Measurements from ENCODE around the gene NDUFB10.
A peak's percentile ranks its signal among the peaks of the same experiment; 100 is the strongest.

NDUFB10 gene

GRCh38 chr16:1941162-1942046, 17.9 kb upstream of the NDUFB10 start:
- no peak for DNase-seq
- peak overlapping the region in 1 of 2 experiments; percentile 73; a peak in 2 of 4 replicates for H3K4me3 ChIP-seq (ENCODE audit: low read depth in 1 of 2, low read length in 2 of 2)

GRCh38 chr16:1942047-1942809, 17.1 kb upstream of the NDUFB10 start:
- Histone ChIP-seq H3K4me1 (ENCODE audit: insufficient read depth, low read length) (peaks cover 26% of the 10 kb centered on the region), H3K4me3 (ENCODE audit: low read depth in 1 of 2, low read length in 2 of 2) (peak overlapping the region; percentile 66 to 73; a peak in 3 of 4 replicates), H3K36me3 (ENCODE audit: insufficient read depth, low read length) (peaks cover 28% of the 10 kb centered on the region), H4K20me1 (ENCODE audit: insufficient read depth, low read length) (no peaks in the 10 kb centered on the region; the same call in 1 of the 2 replicates), H3K9me3 (ENCODE audit: insufficient read depth, low read length, severe bottlenecking) (no peaks in the 10 kb centered on the region), H3K79me2 (ENCODE audit: insufficient read depth, low read length) (no peaks in the 10 kb centered on the region; the same call in none of the 2 replicates), H3K27ac (ENCODE audit: low read length) (peak overlapping the region; percentile 59), H2AFZ (ENCODE audit: low read depth, low read length) (peak overlapping the region; percentile 74), H3K9ac (ENCODE audit: low read depth, low read length) (peak overlapping the region; percentile 66), H3K4me2 (ENCODE audit: insufficient read depth, low read length) (peak overlapping the region; percentile 94), H3K27me3 (ENCODE audit: insufficient read depth, low read length, poor library complexity) (no peaks in the 10 kb centered on the region)
- DNase-seq (no peak), ATAC-seq (ENCODE audit: insufficient read depth, low read depth) (no peak)
- no peak for TF ChIP-seq EZH2 (IDR thresholded peaks at IDR 0.05; ENCODE audit: borderline replicate concordance, low read depth, low read length, severe bottlenecking)
- TF ChIP-seq CTCF (IDR thresholded peaks at IDR 0.05; ENCODE audit: borderline replicate concordance, extremely low read depth, low read length, poor library complexity, severe bottlenecking), result no peak

More at GRCh38 chr16:1941162-1942046, 17.9 kb upstream of the NDUFB10 start:
- no peaks in the 10 kb centered on the region; the same call in none of the 2 replicates for H3K79me2 ChIP-seq (ENCODE audit: insufficient read depth, low read length)
- no peaks in the 10 kb centered on the region for H3K9me3 ChIP-seq (ENCODE audit: insufficient read depth, low read length, severe bottlenecking)
- no peak for ATAC-seq (ENCODE audit: insufficient read depth, low read depth)
- H3K9ac ChIP-seq (ENCODE audit: low read depth, low read length), result peak overlapping the region; percentile 66
- H3K27me3 ChIP-seq (ENCODE audit: insufficient read depth, low read length, poor library complexity), result no peaks in the 10 kb centered on the region
- peaks cover 28% of the 10 kb centered on the region for H3K36me3 ChIP-seq (ENCODE audit: insufficient read depth, low read length)
- no peak overlapping the region for H2AFZ ChIP-seq (ENCODE audit: low read depth, low read length)
- H3K4me1 ChIP-seq (ENCODE audit: insufficient read depth, low read length), result peaks cover 26% of the 10 kb centered on the region
- H4K20me1 ChIP-seq (ENCODE audit: insufficient read depth, low read length), result no peaks in the 10 kb centered on the region; the same call in 1 of the 2 replicates
- H3K27ac ChIP-seq (ENCODE audit: low read length), result no peak overlapping the region
- TF ChIP-seq EZH2 (IDR thresholded peaks at IDR 0.05; ENCODE audit: borderline replicate concordance, low read depth, low read length, severe bottlenecking), result no peak
- TF ChIP-seq CTCF (IDR thresholded peaks at IDR 0.05; ENCODE audit: borderline replicate concordance, extremely low read depth, low read length, poor library complexity, severe bottlenecking), result peak; percentile 19
- peak overlapping the region; percentile 94 for H3K4me2 ChIP-seq (ENCODE audit: insufficient read depth, low read length)

DNA sequence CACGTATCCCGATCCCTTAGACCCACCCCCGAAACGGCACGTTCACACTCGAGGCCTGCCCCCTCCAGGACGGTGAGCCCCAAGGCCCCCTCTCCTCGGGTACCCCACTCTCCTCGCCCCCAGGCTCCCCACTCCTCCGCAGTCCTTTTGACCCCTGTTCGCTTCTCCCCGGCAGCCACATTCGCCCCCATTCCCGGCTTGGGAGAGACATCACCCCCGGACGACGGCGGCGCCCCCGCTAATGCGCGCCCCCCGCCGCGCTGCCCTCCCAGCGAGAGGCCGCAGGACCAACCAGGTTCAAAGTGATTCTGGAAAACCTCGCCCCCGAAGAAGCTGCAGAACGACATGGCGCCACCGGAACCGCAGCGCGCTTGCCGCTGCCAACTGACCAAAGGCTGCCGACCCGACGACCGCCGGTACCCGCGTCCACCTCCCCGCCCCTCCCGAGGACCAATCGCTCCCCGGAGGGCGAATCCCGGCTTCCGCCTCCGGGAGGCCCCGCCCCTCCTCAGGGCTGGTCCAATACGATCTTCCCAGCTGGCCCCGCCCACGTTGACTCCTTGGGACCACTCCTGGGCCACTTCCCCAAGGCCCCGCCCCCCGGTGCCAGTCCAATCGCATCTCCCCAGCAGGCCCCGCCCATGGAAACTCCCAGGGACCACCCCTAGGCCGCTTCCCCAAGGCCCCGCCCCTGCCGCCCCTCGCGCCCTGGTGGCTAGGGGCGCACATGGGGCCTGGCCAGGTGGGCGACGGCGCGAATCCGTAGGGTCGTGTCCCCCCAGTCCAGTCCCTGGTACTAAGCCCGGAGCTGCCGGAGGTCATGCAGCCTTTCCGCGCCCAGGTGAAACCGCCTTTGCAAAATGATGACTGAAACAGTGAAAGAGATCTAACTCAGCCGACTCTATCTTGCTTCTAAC, 16.3 kb upstream of the NDUFB10 start, which contains the start of gene MSRB1:
TSS of gene MSRB1 (minus strand) at position 390 of the 917 bp plus-strand sequence. CDS start at position 347, 43 bp downstream.
- Histone ChIP-seq H2AFZ (ENCODE audit: low read depth, low read length) (peak within 1 kb of the TSS; percentile 98), H3K79me2 (ENCODE audit: insufficient read depth, low read length) (no peaks in the 10 kb centered on the region; the same call in none of the 2 replicates), H3K4me1 (ENCODE audit: insufficient read depth, low read length) (peaks cover 26% of the 10 kb centered on the region), H3K27me3 (ENCODE audit: insufficient read depth, low read length, poor library complexity) (no peaks in the 10 kb centered on the region), H3K27ac (ENCODE audit: low read length) (peak within 1 kb of the TSS; percentile 67), H4K20me1 (ENCODE audit: insufficient read depth, low read length) (no peaks in the 10 kb centered on the region; the same call in 1 of the 2 replicates), H3K4me3 (ENCODE audit: low read depth in 1 of 2, low read length in 2 of 2) (peak within 1 kb of the TSS; percentile 66 to 73; a peak in 3 of 4 replicates), H3K36me3 (ENCODE audit: insufficient read depth, low read length) (peaks cover 26% of the 10 kb centered on the region), H3K4me2 (ENCODE audit: insufficient read depth, low read length) (peak within 1 kb of the TSS; percentile 94), H3K9ac (ENCODE audit: low read depth, low read length) (peak within 1 kb of the TSS; percentile 66), H3K9me3 (ENCODE audit: insufficient read depth, low read length, severe bottlenecking) (no peaks in the 10 kb centered on the region)
- ATAC-seq (ENCODE audit: insufficient read depth, low read depth), result peak; percentile 96
- peak; percentile 100 for DNase-seq
- no peak for TF ChIP-seq EZH2 (IDR thresholded peaks at IDR 0.05; ENCODE audit: borderline replicate concordance, low read depth, low read length, severe bottlenecking)
- peak; percentile 22 for TF ChIP-seq CTCF (IDR thresholded peaks at IDR 0.05; ENCODE audit: borderline replicate concordance, extremely low read depth, low read length, poor library complexity, severe bottlenecking)
